HEK293 (cell line): ENCODE results near the gene RFNG.

ENCODE experiments used
- CTCF ChIA-PET: fragments of 350-600 bp; formaldehyde crosslinking; extraction: SDS; loops from one replicate; lab custom pipeline; 2021; ENCODE audit warnings: antibody characterized with exemption; lab: Yijun Ruan, JAX
- POLR2A ChIA-PET: fragments of 300-600 bp; formaldehyde crosslinking; extraction: SDS; loops from one replicate; lab custom pipeline; 2020; ENCODE audit warnings: antibody characterized with exemption, inconsistent platforms; lab: Yijun Ruan, JAX
- H3K27ac ChIP-seq: fragments of 200-500 bp; sonication (Bioruptor generic); 2 replicates; pipeline ENCODE4 v1.5.1; 2014; ENCODE audit warnings: low read depth, low read length, control low read depth, inconsistent platforms; ENCODE audit errors: extremely low read depth
- H3K36me3 ChIP-seq, 2 experiments: fragments of 200-500 bp in 1 of 2; sonication (Bioruptor generic) in 1 of 2; 1 replicate in 1 of 2; 2 replicates in 1 of 2; pipeline ENCODE4 v1.5.1; 2014 to 2017; ENCODE audit warnings: inconsistent platforms in 2 of 2, low read length in 2 of 2; ENCODE audit not compliant: control insufficient read depth in 2 of 2, insufficient read depth in 1 of 2
- H3K4me1 ChIP-seq: fragments of 200-500 bp; sonication (Bioruptor generic); 2 replicates; pipeline ENCODE4 v1.5.1; 2014; ENCODE audit warnings: mild to moderate bottlenecking, low read length, inconsistent platforms; ENCODE audit not compliant: control insufficient read depth, insufficient read depth
- H3K4me3 ChIP-seq: 2 replicates; pipeline ENCODE4 v1.5.1; 2011; ENCODE audit warnings: low read depth, mild to moderate bottlenecking, control low read depth, low read length, moderate library complexity
- H3K9me3 ChIP-seq: fragments of 200-500 bp; sonication (Bioruptor generic); 2 replicates; pipeline ENCODE4 v1.5.1; 2014; ENCODE audit warnings: low read depth, low read length, inconsistent platforms; ENCODE audit not compliant: control insufficient read depth, insufficient read depth
- EGR2 ChIP-seq: fragments of 450-650 bp; formaldehyde crosslinking; IDR thresholded peaks from 2 replicates; pipeline ENCODE4 v1.5.1; 2016; ENCODE audit warnings: low read depth, missing biosample characterization, missing genetic modification characterization
- ELK4 ChIP-seq: IDR thresholded peaks from 2 replicates; pipeline ENCODE4 v1.6.1; 2011; ENCODE audit warnings: mild to moderate bottlenecking, low read depth, low read length, borderline replicate concordance
- GFI1B ChIP-seq: fragments of 450-650 bp; formaldehyde crosslinking; IDR thresholded peaks from 2 replicates; pipeline ENCODE4 v1.5.1; 2016; ENCODE audit warnings: missing biosample characterization, missing genetic modification characterization
- GLIS1 ChIP-seq: fragments of 450-650 bp; formaldehyde crosslinking; IDR thresholded peaks from 2 replicates; pipeline ENCODE4 v1.5.1; 2016; ENCODE audit warnings: missing biosample characterization, missing genetic modification characterization
- GLIS2 ChIP-seq: fragments of 450-650 bp; formaldehyde crosslinking; IDR thresholded peaks from 2 replicates; pipeline ENCODE4 v1.5.1; 2016; ENCODE audit warnings: missing biosample characterization, missing genetic modification characterization
- HIC1 ChIP-seq: fragments of 450-650 bp; formaldehyde crosslinking; IDR thresholded peaks from 2 replicates; pipeline ENCODE4 v1.5.1; 2016; ENCODE audit warnings: missing biosample characterization, missing genetic modification characterization
- KLF8 ChIP-seq: fragments of 450-650 bp; formaldehyde crosslinking; IDR thresholded peaks from 2 replicates; pipeline ENCODE4 v1.5.1; 2016; ENCODE audit warnings: missing biosample characterization, missing genetic modification characterization
- KLF9 ChIP-seq: fragments of 450-650 bp; formaldehyde crosslinking; IDR thresholded peaks from 2 replicates; pipeline ENCODE4 v1.5.1; 2016; ENCODE audit warnings: missing biosample characterization, missing genetic modification characterization, low read depth
- OVOL3 ChIP-seq: fragments of 450-650 bp; formaldehyde crosslinking; IDR thresholded peaks from 2 replicates; pipeline ENCODE4 v1.5.1; 2016; ENCODE audit warnings: missing biosample characterization, missing genetic modification characterization
- SCRT2 ChIP-seq: fragments of 450-650 bp; formaldehyde crosslinking; IDR thresholded peaks from 2 replicates; pipeline ENCODE4 v1.5.1; 2016; ENCODE audit warnings: missing biosample characterization, missing genetic modification characterization
- ZBTB8A ChIP-seq: fragments of 450-650 bp; formaldehyde crosslinking; IDR thresholded peaks from 2 replicates; pipeline ENCODE4 v1.5.1; 2016; ENCODE audit warnings: missing biosample characterization, missing genetic modification characterization
- ZFHX2 ChIP-seq: fragments of 450-650 bp; formaldehyde crosslinking; conservative IDR thresholded peaks from 2 replicates; pipeline ENCODE4 v1.5.1; 2016; ENCODE audit warnings: missing biosample characterization, missing genetic modification characterization
- ZNF10 ChIP-seq: fragments of 450-650 bp; formaldehyde crosslinking; IDR thresholded peaks from 2 replicates; pipeline ENCODE4 v1.5.1; 2017; ENCODE audit warnings: missing biosample characterization, missing genetic modification characterization
- ZNF274 ChIP-seq, 2 experiments: fragments of 200-500 bp in 1 of 2; fragments of 450-650 bp in 1 of 2; sonication (Bioruptor generic) in 1 of 2; formaldehyde crosslinking in 1 of 2; IDR thresholded peaks; 2 replicates each; pipeline versions ENCODE4 v1.5.1 to v1.6.1; 2014 to 2016; ENCODE audit warnings: borderline replicate concordance in 1 of 2, inconsistent platforms in 1 of 2, low read length in 1 of 2, missing biosample characterization in 1 of 2, missing genetic modification characterization in 1 of 2
- ZNF350 ChIP-seq: fragments of 450-650 bp; formaldehyde crosslinking; IDR thresholded peaks from 2 replicates; pipeline ENCODE4 v1.5.0; 2017; ENCODE audit warnings: missing biosample characterization, mild to moderate bottlenecking, missing genetic modification characterization
- ZNF366 ChIP-seq: fragments of 450-650 bp; formaldehyde crosslinking; conservative IDR thresholded peaks from 2 replicates; pipeline ENCODE4 v1.5.1; 2016; ENCODE audit warnings: missing biosample characterization, missing genetic modification characterization
- ZNF514 ChIP-seq: fragments of 450-650 bp; formaldehyde crosslinking; IDR thresholded peaks from 2 replicates; pipeline ENCODE4 v1.5.1; 2016; ENCODE audit warnings: missing biosample characterization, missing genetic modification characterization
- ZNF624 ChIP-seq: fragments of 450-650 bp; formaldehyde crosslinking; IDR thresholded peaks from 2 replicates; pipeline ENCODE4 v1.5.1; 2017; ENCODE audit warnings: missing biosample characterization, missing genetic modification characterization
- ZNF701 ChIP-seq: fragments of 450-650 bp; formaldehyde crosslinking; IDR thresholded peaks from 2 replicates; pipeline ENCODE4 v1.5.1; 2016; ENCODE audit warnings: missing biosample characterization, missing genetic modification characterization
- ZNF830 ChIP-seq: fragments of 450-650 bp; IDR thresholded peaks from 2 replicates; pipeline ENCODE4 v1.5.0; 2018; ENCODE audit warnings: missing biosample characterization, missing genetic modification characterization, low read depth, mild to moderate bottlenecking, moderate library complexity
- TF ChIP-seq, protein P1 (sequence below): fragments of 450-650 bp; IDR thresholded peaks from 2 replicates; pipeline ENCODE4 v1.5.1; 2018; ENCODE audit warnings: missing biosample characterization, mild to moderate bottlenecking, missing genetic modification characterization

RFNG gene

DNA sequence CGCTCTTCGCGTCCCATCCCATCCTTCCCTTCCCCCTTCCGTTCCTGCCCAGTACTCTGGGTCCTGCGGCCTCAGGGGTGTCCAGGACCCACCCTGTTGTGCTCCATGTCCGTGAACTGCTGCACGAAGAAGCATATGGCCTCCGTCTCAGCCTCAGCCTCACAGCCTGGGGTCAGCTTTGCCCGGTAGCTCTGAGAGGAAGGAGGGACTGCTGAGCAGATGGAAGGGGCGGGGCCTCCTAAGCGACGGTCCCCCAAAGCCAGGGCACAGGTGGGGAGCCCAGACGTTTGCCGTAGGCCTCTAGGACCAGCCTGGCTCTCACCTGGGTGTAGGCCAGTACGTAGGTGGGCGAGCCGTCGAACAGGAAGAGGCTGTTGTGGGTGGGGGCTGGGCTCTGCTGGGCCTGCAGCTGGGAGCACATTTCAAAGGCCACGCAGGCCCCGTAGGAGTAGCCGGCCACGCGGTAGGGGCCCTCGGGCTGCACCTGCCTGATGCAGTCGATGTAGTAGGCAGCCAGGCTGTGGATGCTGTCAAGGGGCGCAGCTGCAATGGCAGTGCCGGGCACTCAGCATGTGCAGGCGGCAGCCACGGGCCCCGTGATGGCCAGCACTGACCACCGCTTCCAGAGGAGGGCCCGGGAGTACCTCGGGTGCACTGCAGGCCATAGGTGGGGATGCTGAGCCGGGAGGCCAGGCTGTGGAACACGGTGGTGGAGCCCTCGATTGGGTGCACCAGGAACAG, 28.6 kb upstream of the RFNG start:
- ChIA-PET CTCF (interaction anchor here (0.7 to 1.2 kb wide), 2 partner anchors 14 to 229 kb away, joined by 3 to 4 read pairs; no protein-coding TSS in a partner anchor), POLR2A (interaction anchor here (0.6 to 1.9 kb wide), 6 partner anchors 7 to 26 kb away, joined by 4 to 9 read pairs (median 4); no protein-coding TSS in a partner anchor)
- Histone ChIP-seq H3K36me3 (peaks cover 16 to 78% of the 10 kb centered on the region in 2 experiments), H3K4me3 (no peak overlapping the region), H3K27ac (no peak overlapping the region), H3K9me3 (no peaks in the 10 kb centered on the region), H3K4me1 (no peaks in the 10 kb centered on the region)
- TF ChIP-seq ELK4 = no peak
- TF ChIP-seq EGR2 (tag by site-specific recombination) = peak; percentile 67
- TF ChIP-seq ZFHX2 (tag by site-specific recombination) = peak; percentile 70
- no peak for TF ChIP-seq GFI1B (tag by site-specific recombination)

GRCh38 chr17:82079001-82079677, 27.5 kb upstream of the RFNG start:
- Histone ChIP-seq H3K27ac (no peak overlapping the region), H3K4me3 (no peak overlapping the region), H3K36me3 (peaks cover 12 to 67% of the 10 kb centered on the region in 2 experiments), H3K9me3 (no peaks in the 10 kb centered on the region), H3K4me1 (no peaks in the 10 kb centered on the region)
- TF ChIP-seq HIC1 (0 out of 2 replicates have a peak, but pooled peaks have one; percentile 20), KLF8 (tag by site-specific recombination) (peak; percentile 46; the same call in 1 of the 2 replicates), ZNF366 (tag by site-specific recombination) (no peak), SCRT2 (tag by site-specific recombination) (no peak), ZNF274 (IDR thresholded peaks at IDR 0.05; ENCODE audit: low read length) (no peak), ZNF274 (tag by site-specific recombination; IDR thresholded peaks at IDR 0.05; ENCODE audit: borderline replicate concordance) (no peak), ZNF10 (0 out of 2 replicates have a peak, but pooled peaks have one; percentile 23)
- TF ChIP-seq, protein P1, sequence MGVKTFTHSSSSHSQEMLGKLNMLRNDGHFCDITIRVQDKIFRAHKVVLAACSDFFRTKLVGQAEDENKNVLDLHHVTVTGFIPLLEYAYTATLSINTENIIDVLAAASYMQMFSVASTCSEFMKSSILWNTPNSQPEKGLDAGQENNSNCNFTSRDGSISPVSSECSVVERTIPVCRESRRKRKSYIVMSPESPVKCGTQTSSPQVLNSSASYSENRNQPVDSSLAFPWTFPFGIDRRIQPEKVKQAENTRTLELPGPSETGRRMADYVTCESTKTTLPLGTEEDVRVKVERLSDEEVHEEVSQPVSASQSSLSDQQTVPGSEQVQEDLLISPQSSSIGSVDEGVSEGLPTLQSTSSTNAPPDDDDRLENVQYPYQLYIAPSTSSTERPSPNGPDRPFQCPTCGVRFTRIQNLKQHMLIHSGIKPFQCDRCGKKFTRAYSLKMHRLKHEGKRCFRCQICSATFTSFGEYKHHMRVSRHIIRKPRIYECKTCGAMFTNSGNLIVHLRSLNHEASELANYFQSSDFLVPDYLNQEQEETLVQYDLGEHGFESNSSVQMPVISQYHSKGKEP (tag by site-specific recombination) = no peak
- ChIA-PET POLR2A (interaction anchor here (0.6 to 1.3 kb wide), 7 partner anchors 8 to 89 kb away, joined by 3 to 5 read pairs (median 4); partner anchors contain the start of genes DCXR and FASN), CTCF (no interaction called here)

GRCh38 chr17:82078433-82078832, 26.8 kb upstream of the RFNG start:
- Histone ChIP-seq H3K4me3 (no peak overlapping the region), H3K36me3 (peaks cover 12 to 60% of the 10 kb centered on the region in 2 experiments), H3K4me1 (no peaks in the 10 kb centered on the region), H3K9me3 (no peaks in the 10 kb centered on the region), H3K27ac (peak overlapping the region; percentile 11; the same call in 1 of the 2 replicates)
- ChIA-PET POLR2A (interaction anchor here (1.0 to 1.3 kb wide), 3 partner anchors 17 to 41 kb away, joined by 3 to 5 read pairs (median 3); partner anchors contain the start of genes DCXR and FASN), CTCF (no interaction called here)
- TF ChIP-seq ZBTB8A (tag by site-specific recombination) (0 out of 2 replicates have a peak, but pooled peaks have one; percentile 41), HIC1 (0 out of 2 replicates have a peak, but pooled peaks have one; percentile 12), KLF9 (tag by site-specific recombination) (no peak), ZNF514 (tag by site-specific recombination) (no peak), ZNF350 (tag by site-specific recombination) (no peak), ZNF701 (tag by site-specific recombination) (no peak), GLIS2 (tag by site-specific recombination) (peak; percentile 60), ZNF624 (tag by site-specific recombination) (no peak), GLIS1 (tag by site-specific recombination) (peak; percentile 19; the same call in 1 of the 2 replicates), ZNF830 (tag by site-specific recombination) (no peak), ZNF10 (no peak), OVOL3 (tag by site-specific recombination) (no peak)
